ENCODE data around the gene SEMA3C.

SEMA3C gene

GRCh38 chr7:80918909-80919721 lies at the start of gene SEMA3C:
Gene SEMA3C, minus strand, starts transcription at chr7:80919051. Its CDS starts 2,270 bp downstream, at chr7:80916781.
- DNase-seq (ENCODE audit: low read depth) = peak; percentile 18

DNA sequence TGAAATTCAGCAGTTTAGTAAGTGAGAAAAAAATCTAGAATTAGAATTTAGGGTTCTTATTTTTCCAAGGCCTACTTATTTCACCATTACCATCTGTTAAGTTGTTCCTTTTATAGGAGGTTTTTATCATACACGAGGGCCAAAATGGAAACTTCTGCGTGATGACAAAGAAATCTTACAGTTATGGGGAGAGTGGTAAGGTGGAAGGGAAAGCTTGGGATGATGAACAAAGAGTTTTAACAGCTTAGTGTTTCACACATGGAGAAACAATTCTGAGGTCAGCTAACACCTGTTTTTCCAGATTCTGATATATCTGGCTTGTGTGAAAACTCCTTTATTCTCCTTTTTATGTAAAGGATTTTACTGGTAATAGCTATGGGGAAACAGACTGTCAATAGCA lies 49.8 kb upstream of the SEMA3C start:
- no peak for DNase-seq (ENCODE audit: low read depth)

- DNase-seq (ENCODE audit: low read depth) = no peak
These were observed 49.1 kb upstream of the SEMA3C start for GRCh38 chr7:80967917-80968297.

DNA sequence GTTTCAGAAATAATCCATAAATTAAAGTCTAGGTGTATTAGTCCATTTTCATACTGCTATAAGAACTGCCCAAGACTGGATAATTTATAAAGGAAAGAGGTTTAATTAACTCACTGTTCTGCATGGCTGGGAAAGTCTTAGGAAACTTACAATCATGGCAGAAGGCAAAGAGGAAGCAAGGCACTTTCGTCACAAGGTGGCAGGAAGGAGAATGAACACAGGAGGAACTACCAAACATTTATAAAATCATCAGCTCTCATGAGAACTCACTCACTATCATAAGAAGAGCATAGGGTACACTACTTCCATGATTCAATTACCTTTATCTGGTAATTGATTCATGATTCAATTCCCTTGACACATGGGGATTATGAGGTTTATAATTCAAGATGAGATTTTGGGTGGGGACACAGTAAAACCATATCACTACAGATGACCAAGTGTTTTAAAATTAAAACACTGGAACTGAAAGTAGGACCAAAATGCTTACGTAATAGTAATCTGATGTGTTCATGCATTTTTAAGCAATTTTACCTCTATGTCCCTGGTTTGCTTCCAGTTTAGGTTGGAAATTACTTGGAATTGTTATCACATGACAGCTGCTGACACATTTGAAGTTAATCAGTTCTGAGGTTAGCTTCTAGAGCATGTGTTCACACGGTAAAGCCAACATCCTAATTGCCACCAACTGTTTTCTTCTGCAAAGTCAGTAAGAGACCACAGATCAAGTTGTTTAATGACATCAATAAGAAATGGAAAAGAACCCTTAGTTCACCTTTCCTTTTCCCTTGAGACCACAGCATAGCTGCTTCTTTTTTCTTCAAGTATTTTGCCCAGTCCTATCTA lies 48.4 kb upstream of the SEMA3C start:
- no peak for DNase-seq (ENCODE audit: low read depth)

GRCh38 chr7:80960244-80960795 lies 41.5 kb upstream of the SEMA3C start:
- no peak for DNase-seq (ENCODE audit: low read depth)

- no peak for DNase-seq (ENCODE audit: low read depth)
These were observed 38.5 kb upstream of the SEMA3C start for GRCh38 chr7:80957226-80957777.

- DNase-seq (ENCODE audit: low read depth) = no peak
These were observed 35.3 kb upstream of the SEMA3C start for GRCh38 chr7:80954191-80954590.

- no peak for DNase-seq (ENCODE audit: low read depth)
These were observed 31.7 kb upstream of the SEMA3C start for GRCh38 chr7:80950550-80950967.

GRCh38 chr7:80949449-80949848 lies 30.6 kb upstream of the SEMA3C start:
- DNase-seq (ENCODE audit: low read depth) = no peak

DNA sequence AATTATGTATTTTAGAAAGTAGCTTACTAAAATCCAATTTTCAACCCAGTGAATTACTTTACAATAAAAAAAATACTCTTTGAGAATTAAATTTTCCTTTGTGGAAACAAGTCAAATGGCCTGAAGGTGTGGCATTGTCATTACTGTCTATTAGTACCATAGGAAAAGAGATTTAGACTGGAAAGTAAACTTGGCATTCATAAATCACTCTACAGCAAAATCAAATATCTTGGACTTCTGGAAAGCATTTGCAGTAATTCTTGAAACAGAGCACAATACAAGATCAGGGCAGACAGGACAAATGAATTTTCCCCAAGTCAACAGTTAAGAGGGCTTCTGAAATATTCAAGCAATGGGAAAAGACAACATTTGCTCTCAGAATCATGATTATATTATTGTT lies 28.0 kb upstream of the SEMA3C start:
- DNase-seq (ENCODE audit: low read depth) = no peak

GRCh38 chr7:80945976-80946375 lies 27.1 kb upstream of the SEMA3C start:
- DNase-seq (ENCODE audit: low read depth) = no peak

DNA sequence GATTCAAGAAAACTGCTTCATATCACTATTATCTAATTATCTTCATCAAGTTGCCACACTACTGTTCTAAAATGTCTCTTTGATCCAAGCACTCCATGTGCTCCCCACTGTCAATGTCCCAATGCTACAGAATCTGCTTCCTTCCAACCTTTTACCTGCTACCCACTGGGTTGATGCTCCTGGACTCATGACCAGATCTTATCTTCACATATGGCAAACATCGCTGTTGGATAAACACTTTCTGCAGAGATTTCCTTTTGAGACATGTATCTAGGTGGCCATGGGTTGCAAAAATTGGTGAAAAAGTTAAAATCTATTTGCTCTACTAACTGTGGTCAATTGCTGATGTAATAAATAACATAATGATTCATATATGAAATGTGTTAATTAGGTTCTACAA lies 24.5 kb upstream of the SEMA3C start:
- no peak for DNase-seq (ENCODE audit: low read depth)

- no peak for DNase-seq (ENCODE audit: low read depth)
These were observed 23.6 kb upstream of the SEMA3C start for GRCh38 chr7:80942261-80943041.

DNA sequence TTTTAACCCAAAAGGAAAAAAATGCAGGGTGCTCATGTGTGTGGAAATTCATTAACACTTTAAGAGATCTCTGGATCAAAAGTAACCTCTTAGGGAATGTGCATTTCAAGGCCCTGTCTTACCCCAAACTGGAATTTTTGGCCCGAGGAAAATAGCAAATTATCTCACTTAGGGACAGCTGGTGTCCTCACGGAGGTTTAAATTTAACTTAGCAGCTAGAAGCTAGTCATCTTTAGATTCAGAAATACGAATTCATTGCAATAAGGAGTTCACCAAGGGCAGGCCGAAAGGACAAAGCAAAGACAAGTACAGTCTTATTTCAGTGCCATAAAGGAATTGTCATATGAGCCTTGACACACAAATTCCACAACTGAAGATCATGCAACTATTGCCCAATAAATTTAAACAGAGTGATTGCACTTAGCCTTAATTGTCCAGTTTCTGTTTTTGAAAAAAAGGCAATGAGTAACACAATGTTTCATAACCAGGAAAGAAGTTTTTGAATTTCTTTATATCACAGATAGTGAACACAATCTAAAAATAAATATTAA lies 22.4 kb upstream of the SEMA3C start:
- no peak for DNase-seq (ENCODE audit: low read depth)

- no peak for DNase-seq (ENCODE audit: low read depth)
These were observed 21.8 kb upstream of the SEMA3C start for GRCh38 chr7:80940539-80941207.

- DNase-seq (ENCODE audit: low read depth) = no peak
These were observed 18.5 kb upstream of the SEMA3C start for GRCh38 chr7:80937336-80937735.

DNA sequence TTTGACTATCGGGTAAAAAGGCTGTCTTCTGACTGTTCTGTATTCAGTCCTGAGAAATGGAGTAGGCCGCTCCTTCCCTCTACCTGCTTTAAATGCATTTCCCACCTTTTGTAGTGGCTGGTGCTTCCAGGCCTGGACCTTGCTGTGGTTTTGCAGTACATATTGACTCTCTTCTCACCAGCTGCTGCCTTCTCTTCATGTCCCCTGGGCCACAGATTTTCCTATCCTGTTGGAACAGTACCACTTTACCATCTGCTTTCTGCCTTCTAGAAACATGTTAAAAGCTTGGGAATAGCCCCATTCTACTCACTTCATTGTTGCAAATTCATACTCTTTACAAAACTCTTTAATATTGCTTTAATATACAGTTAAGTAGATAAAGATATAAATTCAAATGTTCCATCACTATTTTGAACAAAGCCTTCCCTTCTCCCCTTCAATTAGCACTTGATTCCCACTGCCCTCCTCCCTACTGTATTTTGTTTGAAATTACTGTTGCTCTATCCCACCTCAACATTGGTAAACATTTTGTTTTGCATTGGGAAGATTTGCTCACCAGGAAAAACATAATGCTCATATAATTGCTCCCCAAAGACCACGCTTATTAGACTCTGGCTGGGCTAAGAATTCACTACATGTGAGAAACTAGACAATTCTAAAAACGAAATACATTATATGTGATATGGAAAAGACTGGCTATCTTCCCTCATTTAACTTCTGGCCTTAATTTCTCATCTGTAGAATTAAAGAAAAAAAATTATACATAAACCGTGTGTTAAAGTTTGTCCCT lies 17.3 kb upstream of the SEMA3C start:
- DNase-seq (ENCODE audit: low read depth) = no peak

DNA sequence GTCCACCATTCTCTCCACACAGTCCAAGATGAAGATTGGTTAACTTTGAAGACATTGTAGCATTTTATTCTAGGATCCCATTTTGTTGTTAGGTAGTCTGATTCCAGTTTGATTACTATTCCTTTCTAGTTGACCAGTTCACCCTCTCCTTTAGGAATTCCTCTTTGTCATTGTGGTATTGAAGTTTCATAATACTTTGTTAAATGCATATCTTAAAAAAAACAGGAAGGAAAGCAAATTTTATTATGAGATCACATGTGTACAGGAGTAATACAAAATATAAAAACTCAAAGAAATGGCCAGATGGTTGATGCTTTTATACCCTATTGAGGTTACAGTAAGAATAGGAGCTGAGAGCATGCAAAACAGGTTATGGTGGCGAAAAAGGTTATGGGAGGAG lies 15.5 kb upstream of the SEMA3C start:
- DNase-seq (ENCODE audit: low read depth) = no peak

- DNase-seq (ENCODE audit: low read depth) = no peak
These were observed 13.7 kb upstream of the SEMA3C start for GRCh38 chr7:80932536-80932935.

- DNase-seq (ENCODE audit: low read depth) = no peak
These were observed 10.8 kb upstream of the SEMA3C start for GRCh38 chr7:80929619-80930018.

All from activated T-cell treated with anti-CD3 and anti-CD28 coated beads for 48 hours (primary cell).